Measurements from ENCODE around the gene ZNF579.

Gene ZNF579, protein sequence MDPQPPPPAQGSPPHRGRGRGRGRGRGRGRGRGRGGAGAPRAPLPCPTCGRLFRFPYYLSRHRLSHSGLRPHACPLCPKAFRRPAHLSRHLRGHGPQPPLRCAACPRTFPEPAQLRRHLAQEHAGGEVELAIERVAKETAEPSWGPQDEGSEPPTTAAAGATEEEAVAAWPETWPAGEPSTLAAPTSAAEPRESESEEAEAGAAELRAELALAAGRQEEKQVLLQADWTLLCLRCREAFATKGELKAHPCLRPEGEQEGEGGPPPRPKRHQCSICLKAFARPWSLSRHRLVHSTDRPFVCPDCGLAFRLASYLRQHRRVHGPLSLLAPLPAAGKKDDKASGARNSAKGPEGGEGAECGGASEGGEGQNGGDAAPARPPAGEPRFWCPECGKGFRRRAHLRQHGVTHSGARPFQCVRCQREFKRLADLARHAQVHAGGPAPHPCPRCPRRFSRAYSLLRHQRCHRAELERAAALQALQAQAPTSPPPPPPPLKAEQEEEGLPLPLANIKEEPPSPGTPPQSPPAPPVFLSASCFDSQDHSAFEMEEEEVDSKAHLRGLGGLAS

DNA sequence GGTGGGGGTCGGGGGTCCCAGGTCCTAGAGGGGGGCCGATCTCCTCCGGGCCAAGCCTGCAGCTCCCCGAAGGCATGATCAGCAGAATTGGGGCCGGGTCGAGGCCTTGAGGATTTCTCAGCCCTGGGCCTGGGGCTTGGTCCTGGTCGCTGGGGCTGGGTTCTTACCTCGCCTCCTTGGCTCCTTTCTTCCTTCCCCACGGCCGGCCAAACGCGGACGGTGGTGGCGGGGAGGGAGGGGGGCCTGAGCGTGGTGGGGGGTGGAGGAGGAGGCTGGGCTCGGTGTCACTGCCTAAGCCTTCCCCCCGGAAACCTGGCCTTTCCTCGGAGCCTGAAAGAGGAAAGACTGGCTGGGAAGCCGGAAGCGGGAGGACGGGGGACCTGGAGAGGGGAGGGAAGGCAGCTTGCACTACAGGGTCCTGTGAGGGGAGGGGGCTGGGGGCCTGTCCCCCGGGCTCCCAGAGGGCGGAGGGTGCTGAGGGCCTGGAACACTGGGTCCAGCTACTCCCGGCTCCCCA, at the start of gene ZNF579:
ZNF579 (minus strand) TSS at position 221 of the 517 bp plus-strand sequence. CDS start 1,209 bp downstream, outside the sequence.
- Histone ChIP-seq H3K27ac (no peak within 1 kb of the TSS), H3K9me3 (no peaks in the 10 kb centered on the region), H3K4me3 (ENCODE audit: low read depth in 1 of 2, low read length in 1 of 2) (peak within 1 kb of the TSS; percentile 35 to 57)

DNA sequence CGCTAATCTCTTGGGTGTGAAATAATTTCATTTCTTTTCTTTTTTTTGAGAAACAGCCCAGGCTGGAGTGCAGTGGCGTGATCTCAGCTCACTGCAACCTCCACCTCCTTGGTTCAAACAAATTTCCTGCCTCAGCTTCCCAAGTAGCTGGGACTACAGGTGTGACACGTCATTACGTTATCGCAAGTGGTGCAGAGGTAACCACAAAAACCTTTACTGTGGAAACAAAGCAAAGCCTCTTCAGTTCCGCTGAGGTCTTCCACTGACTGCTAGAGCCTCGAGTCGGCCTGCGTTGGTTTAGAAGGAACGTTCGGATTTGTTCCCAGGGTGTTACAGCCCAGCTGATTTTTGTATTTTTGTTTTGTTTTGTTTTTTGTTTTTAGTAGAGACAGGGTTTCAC, 45.7 kb upstream of the ZNF579 start:
- H3K4me1 ChIP-seq (ENCODE audit: control insufficient read depth in 1 of 2, insufficient read depth in 1 of 2, low read depth in 1 of 2, low read length in 1 of 2): peaks cover 35 to 39% of the 10 kb centered on the region in 2 experiments
- TF ChIP-seq, protein P1, sequence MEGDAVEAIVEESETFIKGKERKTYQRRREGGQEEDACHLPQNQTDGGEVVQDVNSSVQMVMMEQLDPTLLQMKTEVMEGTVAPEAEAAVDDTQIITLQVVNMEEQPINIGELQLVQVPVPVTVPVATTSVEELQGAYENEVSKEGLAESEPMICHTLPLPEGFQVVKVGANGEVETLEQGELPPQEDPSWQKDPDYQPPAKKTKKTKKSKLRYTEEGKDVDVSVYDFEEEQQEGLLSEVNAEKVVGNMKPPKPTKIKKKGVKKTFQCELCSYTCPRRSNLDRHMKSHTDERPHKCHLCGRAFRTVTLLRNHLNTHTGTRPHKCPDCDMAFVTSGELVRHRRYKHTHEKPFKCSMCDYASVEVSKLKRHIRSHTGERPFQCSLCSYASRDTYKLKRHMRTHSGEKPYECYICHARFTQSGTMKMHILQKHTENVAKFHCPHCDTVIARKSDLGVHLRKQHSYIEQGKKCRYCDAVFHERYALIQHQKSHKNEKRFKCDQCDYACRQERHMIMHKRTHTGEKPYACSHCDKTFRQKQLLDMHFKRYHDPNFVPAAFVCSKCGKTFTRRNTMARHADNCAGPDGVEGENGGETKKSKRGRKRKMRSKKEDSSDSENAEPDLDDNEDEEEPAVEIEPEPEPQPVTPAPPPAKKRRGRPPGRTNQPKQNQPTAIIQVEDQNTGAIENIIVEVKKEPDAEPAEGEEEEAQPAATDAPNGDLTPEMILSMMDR (IDR thresholded peaks at IDR 0.05): no peak
- no peaks in the 10 kb centered on the region for H3K9me3 ChIP-seq
- peaks cover 9% of the 10 kb centered on the region for H3K36me3 ChIP-seq
- no peak overlapping the region for H3K27ac ChIP-seq
- no peak overlapping the region for H3K4me3 ChIP-seq (ENCODE audit: low read depth in 1 of 2, low read length in 1 of 2)
- H3K27me3 ChIP-seq: no peaks in the 10 kb centered on the region

More for the DNA sequence above, at the start of gene ZNF579:
- no peaks in the 10 kb centered on the region for H3K36me3 ChIP-seq
- peaks cover 9 to 16% of the 10 kb centered on the region in 2 experiments for H3K4me1 ChIP-seq (ENCODE audit: control insufficient read depth in 1 of 2, insufficient read depth in 1 of 2, low read depth in 1 of 2, low read length in 1 of 2)
- TF ChIP-seq, protein P1 (IDR thresholded peaks at IDR 0.05): no peak
- peaks cover 36% of the 10 kb centered on the region for H3K27me3 ChIP-seq

GRCh38 chr19:55625004-55625326, 44.3 kb upstream of the ZNF579 start:
- no peaks in the 10 kb centered on the region for H3K9me3 ChIP-seq
- TF ChIP-seq, protein P1 (IDR thresholded peaks at IDR 0.05): no peak
- peaks cover 49 to 53% of the 10 kb centered on the region in 2 experiments for H3K4me1 ChIP-seq (ENCODE audit: control insufficient read depth in 1 of 2, insufficient read depth in 1 of 2, low read depth in 1 of 2, low read length in 1 of 2)
- H3K36me3 ChIP-seq: peaks cover 9% of the 10 kb centered on the region
- peak overlapping the region; percentile 96 for H3K27ac ChIP-seq
- H3K27me3 ChIP-seq: no peaks in the 10 kb centered on the region
- peak overlapping the region; percentile 66 to 79 for H3K4me3 ChIP-seq (ENCODE audit: low read depth in 1 of 2, low read length in 1 of 2)

- Histone ChIP-seq H3K36me3 (peaks cover 9% of the 10 kb centered on the region), H3K27ac (peak within 1 kb of the TSS; percentile 96), H3K27me3 (no peaks in the 10 kb centered on the region), H3K9me3 (no peaks in the 10 kb centered on the region), H3K4me3 (ENCODE audit: low read depth in 1 of 2, low read length in 1 of 2) (peak within 1 kb of the TSS; percentile 66 to 79), H3K4me1 (ENCODE audit: control insufficient read depth in 1 of 2, insufficient read depth in 1 of 2, low read depth in 1 of 2, low read length in 1 of 2) (peaks cover 55 to 59% of the 10 kb centered on the region in 2 experiments)
- TF ChIP-seq, protein P1 (IDR thresholded peaks at IDR 0.05): peak; percentile 29
Observed at GRCh38 chr19:55624109-55625003, 43.7 kb upstream of the ZNF579 start, which contains the start of gene ZNF784. Gene ZNF784 (minus strand): TSS chr19:55624566. CDS start chr19:55624561, 5 bp downstream.

DNA sequence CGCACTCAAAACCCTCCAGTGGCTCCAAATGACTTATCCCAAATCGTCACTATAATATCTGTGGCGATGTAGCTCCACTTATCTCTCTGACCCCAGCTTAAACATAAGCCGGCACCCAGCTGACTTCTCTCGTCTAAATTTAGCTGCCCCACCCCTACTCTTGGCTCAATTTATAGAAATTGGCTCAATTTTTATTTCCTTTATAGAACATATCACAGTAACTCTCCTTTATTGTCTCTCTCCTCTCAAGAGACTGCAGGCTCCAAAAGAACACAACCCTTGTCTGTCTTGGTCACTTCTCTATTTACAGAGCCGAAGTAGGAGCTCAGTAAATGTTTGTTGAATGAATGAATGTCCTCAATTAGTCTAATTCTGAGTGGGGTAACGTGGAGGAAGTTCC, 42.9 kb upstream of the ZNF579 start:
- peak overlapping the region; percentile 66 to 79 for H3K4me3 ChIP-seq (ENCODE audit: low read depth in 1 of 2, low read length in 1 of 2)
- H3K9me3 ChIP-seq: no peaks in the 10 kb centered on the region
- no peaks in the 10 kb centered on the region for H3K27me3 ChIP-seq
- peak overlapping the region; percentile 96 for H3K27ac ChIP-seq
- peaks cover 63 to 67% of the 10 kb centered on the region in 2 experiments for H3K4me1 ChIP-seq (ENCODE audit: control insufficient read depth in 1 of 2, insufficient read depth in 1 of 2, low read depth in 1 of 2, low read length in 1 of 2)
- H3K36me3 ChIP-seq: peaks cover 9% of the 10 kb centered on the region
- TF ChIP-seq, protein P1 (IDR thresholded peaks at IDR 0.05): no peak
